22Rv1 (cell line): ENCODE measurements around the gene MAP4K4.

ENCODE experiments used
- ZFX ChIP-seq: fragments of 450-650 bp; IDR thresholded peaks from 2 replicates; pipeline ENCODE4 v1.6.1; 2017; ENCODE audit warnings: antibody characterized with exemption, borderline replicate concordance
- TF ChIP-seq, protein P1 (sequence below): fragments of 450-650 bp; IDR thresholded peaks from 2 replicates; pipeline ENCODE4 v1.5.1; 2017; ENCODE audit warnings: mild to moderate bottlenecking

DNA sequence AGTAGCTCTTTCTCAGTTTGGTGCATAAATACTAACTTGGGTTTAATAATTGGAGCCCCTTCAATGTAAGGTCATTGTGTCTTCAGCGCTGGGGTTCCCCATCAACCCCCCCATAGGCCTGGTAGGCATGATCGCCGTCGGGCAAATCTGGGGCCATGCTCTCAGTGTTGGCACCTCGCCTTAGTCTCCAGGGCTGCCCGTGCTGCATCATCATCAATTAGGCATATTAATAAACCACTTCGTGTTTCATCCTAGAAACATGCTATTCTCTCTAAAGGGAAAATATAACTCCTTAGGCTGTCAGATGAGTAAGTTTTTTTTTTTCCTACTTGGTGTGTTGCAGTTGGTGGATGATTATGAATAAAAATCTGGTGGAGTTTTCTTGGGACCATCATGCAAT lies 197.5 kb downstream of the MAP4K4 start:
- TF ChIP-seq, protein P1, sequence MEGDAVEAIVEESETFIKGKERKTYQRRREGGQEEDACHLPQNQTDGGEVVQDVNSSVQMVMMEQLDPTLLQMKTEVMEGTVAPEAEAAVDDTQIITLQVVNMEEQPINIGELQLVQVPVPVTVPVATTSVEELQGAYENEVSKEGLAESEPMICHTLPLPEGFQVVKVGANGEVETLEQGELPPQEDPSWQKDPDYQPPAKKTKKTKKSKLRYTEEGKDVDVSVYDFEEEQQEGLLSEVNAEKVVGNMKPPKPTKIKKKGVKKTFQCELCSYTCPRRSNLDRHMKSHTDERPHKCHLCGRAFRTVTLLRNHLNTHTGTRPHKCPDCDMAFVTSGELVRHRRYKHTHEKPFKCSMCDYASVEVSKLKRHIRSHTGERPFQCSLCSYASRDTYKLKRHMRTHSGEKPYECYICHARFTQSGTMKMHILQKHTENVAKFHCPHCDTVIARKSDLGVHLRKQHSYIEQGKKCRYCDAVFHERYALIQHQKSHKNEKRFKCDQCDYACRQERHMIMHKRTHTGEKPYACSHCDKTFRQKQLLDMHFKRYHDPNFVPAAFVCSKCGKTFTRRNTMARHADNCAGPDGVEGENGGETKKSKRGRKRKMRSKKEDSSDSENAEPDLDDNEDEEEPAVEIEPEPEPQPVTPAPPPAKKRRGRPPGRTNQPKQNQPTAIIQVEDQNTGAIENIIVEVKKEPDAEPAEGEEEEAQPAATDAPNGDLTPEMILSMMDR = no peak
- no peak for TF ChIP-seq ZFX
